ENCODE results near the gene RPA3.

RPA3 gene

DNA sequence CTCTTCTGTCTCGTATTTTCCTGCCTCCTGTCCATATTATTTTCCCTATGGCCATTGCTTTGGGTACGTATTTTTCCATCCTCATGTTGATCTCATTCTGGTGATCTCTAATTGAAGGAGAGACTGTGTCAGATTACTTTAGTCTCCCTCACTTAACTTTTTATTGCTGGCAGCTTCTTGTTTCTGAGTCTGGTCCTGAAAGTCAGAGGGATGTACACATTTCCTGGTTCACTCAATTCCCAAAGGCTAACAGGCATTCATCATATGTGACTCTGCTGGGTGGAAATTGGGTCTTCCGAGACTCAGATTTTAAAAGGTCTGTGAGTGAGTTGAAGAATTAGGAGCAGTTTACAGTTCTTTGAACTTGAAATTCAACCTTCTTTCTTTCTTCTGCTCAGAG lies 66.9 kb downstream of the RPA3 start:
- no peak for DNase-seq (ENCODE audit: extremely low read depth, low read depth)
- no peak for TF ChIP-seq CTCF (IDR thresholded peaks at IDR 0.05; ENCODE audit: low read depth, low read length, missing control alignments)

DNA sequence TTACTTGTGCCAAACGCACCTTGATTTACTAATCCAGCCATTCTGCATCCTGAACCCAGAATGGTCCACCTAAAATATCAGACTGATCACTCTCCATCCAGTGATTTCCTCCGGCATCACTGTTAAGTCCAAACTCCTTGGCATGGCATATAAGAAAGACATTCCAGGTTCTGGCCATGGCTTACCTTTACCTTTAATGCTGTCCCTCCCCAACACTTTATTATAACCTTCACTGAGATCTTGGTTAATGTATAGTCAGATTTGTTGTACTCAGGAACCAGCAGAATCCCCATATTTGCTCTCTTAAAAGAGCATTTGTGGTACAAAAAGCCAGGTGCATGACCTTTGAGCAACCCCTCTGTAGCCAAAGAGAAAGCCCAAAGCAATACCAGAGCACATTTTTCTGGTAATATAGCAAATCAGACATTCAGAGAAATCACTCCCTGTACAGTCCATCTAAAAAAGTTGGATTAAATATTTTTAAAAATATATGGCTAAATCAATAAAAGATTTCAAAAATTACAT lies 67.7 kb downstream of the RPA3 start:
- no peak for TF ChIP-seq CTCF (IDR thresholded peaks at IDR 0.05; ENCODE audit: low read depth, low read length, missing control alignments)
- no peak overlapping the region for H3K4me3 ChIP-seq (replicated peaks; ENCODE audit: low read depth, low read length)
- no peak for DNase-seq (ENCODE audit: extremely low read depth, low read depth)

More for the DNA sequence above, 66.9 kb downstream of the RPA3 start:
- no peak overlapping the region for H3K4me3 ChIP-seq (replicated peaks; ENCODE audit: low read depth, low read length)

- no peak for TF ChIP-seq CTCF (IDR thresholded peaks at IDR 0.05; ENCODE audit: low read depth, low read length, missing control alignments)
- DNase-seq (ENCODE audit: extremely low read depth, low read depth) = no peak
- no peak overlapping the region for H3K4me3 ChIP-seq (replicated peaks; ENCODE audit: low read depth, low read length)
Observed at GRCh38 chr7:7647495-7648036, 70.8 kb downstream of the RPA3 start.

- DNase-seq (ENCODE audit: extremely low read depth, low read depth) = no peak
- no peak overlapping the region for H3K4me3 ChIP-seq (replicated peaks; ENCODE audit: low read depth, low read length)
- no peak for TF ChIP-seq CTCF (IDR thresholded peaks at IDR 0.05; ENCODE audit: low read depth, low read length, missing control alignments)
Observed at GRCh38 chr7:7642081-7642480, 76.3 kb downstream of the RPA3 start.

DNA sequence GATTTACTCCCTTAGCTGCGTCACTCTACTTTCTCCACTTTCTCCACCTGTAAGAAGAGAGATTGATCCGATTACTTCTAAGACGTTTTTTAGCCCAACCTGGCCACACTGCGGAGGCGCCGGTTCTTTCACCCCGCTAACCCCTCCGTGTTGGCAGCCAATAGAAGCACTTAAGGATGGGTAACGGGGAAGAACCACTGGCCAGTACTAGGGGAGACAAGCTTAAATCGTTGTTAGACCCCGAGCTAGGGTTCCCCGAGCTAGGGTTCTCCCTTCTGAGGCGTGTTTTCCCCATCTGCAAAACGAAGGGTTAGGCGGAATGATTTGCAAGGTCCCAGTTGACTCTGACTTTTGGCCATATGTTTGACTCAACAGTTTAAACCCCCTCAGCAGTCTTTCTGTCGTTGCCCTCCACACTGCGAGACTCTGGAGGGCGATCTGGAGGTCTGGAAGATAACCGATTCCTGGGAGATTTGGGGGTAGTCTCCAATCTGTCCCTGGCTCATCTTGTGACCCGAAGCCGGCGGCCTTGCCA lies 77.2 kb downstream of the RPA3 start:
- peak overlapping the region; percentile 90 for H3K4me3 ChIP-seq (replicated peaks; ENCODE audit: low read depth, low read length)
- no peak for DNase-seq (ENCODE audit: extremely low read depth, low read depth)
- no peak for TF ChIP-seq CTCF (IDR thresholded peaks at IDR 0.05; ENCODE audit: low read depth, low read length, missing control alignments)

GRCh38 chr7:7640221-7641128 lies 77.9 kb downstream of the RPA3 start, which contains the start of gene UMAD1:
TSS of gene UMAD1 (plus strand) at chr7:7640752. CDS start at chr7:7673372, 32,620 bp downstream.
- H3K4me3 ChIP-seq (replicated peaks; ENCODE audit: low read depth, low read length) = peak within 1 kb of the TSS; percentile 90
- no peak for TF ChIP-seq CTCF (IDR thresholded peaks at IDR 0.05; ENCODE audit: low read depth, low read length, missing control alignments)
- peak; percentile 97 for DNase-seq (ENCODE audit: extremely low read depth, low read depth)

All from HFF-Myc (cell line).